ENCODE results near the gene NDUFA6. TPM values are rescaled to one million over a fixed set of nuclear protein-coding genes. Genes with fewer than 3 reads are reported as not detected.
"Not testable (repeated sequence)": the region's sequence is repeated elsewhere in the genome, so short reads cannot be mapped to it uniquely, and the experiment has no call there.

NDUFA6 gene
- total RNA-seq, 1 experiment from 2014 or later: 110 TPM

- DNase-seq (ENCODE audit: low read depth): no peak
These were observed 24.1 kb upstream of the NDUFA6 start for GRCh38 chr22:42114721-42115120.

GRCh38 chr22:42112793-42113192, 22.2 kb upstream of the NDUFA6 start:
- DNase-seq (ENCODE audit: low read depth): not testable (repeated sequence)

DNA sequence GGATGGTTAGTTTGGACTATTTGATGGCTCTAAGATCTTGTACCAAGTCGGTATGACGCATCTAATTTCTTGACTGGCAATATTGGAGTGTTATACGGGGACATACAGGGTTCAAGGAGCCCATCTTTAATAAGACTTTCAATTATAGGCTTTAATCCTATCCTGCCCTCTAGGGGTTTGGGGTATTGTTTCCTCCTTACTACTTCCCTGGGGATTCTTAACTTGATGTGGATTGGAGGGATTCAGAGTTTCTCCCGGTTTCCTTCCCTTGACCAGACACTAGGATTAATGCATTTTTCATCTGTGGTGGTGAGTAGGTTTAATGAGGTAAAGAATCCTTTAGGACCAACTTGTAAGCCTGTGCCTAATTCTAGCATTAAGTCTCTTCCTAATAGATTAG, 21.2 kb upstream of the NDUFA6 start:
- no peak for DNase-seq (ENCODE audit: low read depth)

DNA sequence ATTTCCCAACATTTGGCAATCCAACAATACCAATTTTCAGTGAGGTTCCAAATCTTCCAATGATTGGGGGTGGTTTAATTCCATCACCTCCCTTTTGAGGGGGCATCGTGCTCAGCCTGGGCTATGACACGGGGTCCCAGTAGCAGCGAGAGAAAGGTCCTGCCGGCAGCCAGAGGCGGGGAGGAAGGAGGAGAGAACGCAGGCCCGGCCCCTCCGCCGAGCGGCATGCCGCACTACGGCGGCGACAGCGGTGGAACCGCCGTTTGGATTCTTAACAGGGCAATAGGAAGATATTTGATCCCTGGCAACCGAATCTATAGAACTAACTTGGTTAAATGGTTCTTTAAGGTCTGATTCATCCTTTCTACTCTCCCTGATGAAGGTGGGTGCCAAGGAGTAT, 18.3 kb upstream of the NDUFA6 start:
- no peak for DNase-seq (ENCODE audit: low read depth)

DNA sequence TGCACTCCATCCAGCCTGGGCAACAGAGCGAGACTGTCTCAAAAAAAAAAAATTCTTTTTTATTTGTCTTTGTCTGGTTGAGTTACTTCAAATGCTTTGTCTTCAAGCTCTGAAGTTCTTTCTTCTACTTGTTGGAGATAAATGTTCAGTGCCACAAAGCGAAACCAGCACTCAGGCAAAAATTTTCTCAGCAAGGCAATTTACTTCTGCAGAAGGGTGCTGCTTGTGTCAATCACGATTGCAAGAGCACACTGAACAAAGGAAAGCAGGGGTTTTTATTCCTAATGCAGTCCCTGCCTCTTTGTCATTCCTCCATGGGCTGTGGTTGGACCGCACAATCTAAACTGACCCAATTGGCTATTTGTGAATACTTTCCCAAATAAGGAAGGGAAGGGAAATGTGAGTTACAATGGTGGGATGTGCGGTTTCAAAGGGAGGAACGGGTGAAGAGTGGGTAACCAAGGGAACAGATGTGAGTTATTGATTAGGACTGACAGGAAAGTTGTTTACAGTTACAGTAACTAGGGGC, 13.8 kb upstream of the NDUFA6 start:
- not testable (repeated sequence) for DNase-seq (ENCODE audit: low read depth)

DNA sequence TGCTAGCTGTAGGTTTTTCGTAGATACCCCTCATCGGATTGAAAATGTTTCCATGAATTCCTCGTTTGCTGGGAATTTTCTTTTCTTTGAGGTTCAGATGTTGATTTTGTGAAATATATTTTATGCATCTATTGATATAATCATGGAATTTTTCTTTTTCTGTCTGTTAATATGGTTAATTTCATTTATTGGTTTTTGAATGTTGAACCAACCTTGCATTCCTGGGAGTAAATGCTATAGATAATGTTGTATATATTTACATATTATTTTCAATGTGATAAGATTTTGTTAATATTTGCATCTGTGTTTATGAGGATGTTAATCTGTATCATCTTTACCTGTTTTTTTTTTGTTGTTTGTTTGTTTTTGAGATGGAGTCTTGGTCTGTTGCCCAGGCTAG, 10.6 kb upstream of the NDUFA6 start:
- no peak for DNase-seq (ENCODE audit: low read depth)

GRCh38 chr22:42091455-42091782, 847 bp upstream of the NDUFA6 start:
- DNase-seq (ENCODE audit: low read depth): no peak

DNA sequence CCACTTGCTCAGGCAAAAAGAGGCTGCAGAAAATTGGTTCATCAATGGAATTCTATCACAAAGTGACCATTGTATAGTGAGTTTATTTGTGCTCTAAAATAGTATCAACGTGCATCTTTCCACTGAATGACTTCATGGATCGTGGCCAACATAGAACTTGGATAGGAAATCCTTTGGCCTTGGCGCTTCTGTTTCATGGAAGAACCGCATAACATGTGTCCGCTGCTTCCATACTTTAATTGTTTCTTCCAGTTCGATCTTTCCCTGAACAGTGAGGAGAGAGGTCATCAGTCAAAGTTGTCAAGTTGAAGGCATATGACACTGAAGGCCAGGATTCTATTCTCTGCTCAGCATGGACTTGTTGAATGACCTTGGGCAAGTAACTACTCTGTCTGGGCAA, 4.5 kb downstream of the NDUFA6 start:
- no peak for DNase-seq (ENCODE audit: low read depth)

- DNase-seq (ENCODE audit: low read depth): no peak
These were observed 5.7 kb downstream of the NDUFA6 start for GRCh38 chr22:42084874-42085273.

GRCh38 chr22:42083119-42083518, 7.5 kb downstream of the NDUFA6 start:
- DNase-seq (ENCODE audit: low read depth): no peak

GRCh38 chr22:42080287-42080686, 10.3 kb downstream of the NDUFA6 start:
- peak; percentile 32 for DNase-seq (ENCODE audit: low read depth)

DNA sequence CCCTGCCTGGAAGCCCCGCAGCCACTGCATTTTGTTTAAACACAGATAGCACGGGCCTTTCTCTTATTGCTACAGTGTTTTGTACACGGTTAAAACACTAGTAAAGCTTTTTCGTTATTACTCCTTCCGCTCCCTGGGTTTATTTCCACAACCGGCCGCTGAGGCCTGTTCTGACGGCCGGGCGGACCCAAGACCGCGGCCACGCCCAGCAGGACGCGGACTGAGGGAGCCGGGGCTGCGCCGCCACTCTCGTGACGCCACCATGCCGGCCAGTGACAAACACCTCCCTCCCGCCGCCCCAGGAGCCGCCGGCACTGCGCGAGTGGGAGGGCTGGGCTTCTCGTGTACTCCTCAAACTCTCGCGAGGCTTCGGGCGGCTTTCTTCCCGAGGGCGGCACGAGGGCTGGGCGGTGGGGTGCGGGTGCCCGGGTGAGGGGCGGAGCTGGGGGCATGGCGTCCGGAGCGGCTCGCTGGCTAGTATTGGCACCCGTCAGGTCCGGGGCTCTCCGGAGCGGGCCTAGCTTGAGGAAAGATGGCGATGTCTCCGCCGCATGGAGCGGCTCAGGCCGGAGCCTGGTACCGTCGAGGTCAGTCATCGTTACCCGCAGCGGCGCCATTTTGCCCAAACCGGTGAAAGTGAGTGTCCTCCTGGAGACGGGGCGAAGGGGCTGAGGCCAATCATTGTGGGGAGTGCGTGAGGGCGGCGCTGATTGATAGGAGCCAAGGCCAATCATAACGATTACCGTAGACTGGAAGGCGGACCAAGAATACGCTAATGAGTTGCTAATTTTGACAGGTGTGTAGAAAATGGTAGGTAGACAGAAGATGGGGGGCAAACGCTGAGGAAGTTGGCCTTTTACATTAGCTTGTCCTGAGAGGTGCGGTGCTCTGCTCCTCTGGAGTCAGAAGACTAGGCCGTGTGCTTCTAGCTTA, 11.0 kb downstream of the NDUFA6 start, which contains the start of gene SMDT1:
Gene SMDT1 (plus strand): TSS at position 382 of the 933 bp plus-strand sequence. CDS start 69 bp downstream, at position 451.
- peak; percentile 98 for DNase-seq (ENCODE audit: low read depth)

DNA sequence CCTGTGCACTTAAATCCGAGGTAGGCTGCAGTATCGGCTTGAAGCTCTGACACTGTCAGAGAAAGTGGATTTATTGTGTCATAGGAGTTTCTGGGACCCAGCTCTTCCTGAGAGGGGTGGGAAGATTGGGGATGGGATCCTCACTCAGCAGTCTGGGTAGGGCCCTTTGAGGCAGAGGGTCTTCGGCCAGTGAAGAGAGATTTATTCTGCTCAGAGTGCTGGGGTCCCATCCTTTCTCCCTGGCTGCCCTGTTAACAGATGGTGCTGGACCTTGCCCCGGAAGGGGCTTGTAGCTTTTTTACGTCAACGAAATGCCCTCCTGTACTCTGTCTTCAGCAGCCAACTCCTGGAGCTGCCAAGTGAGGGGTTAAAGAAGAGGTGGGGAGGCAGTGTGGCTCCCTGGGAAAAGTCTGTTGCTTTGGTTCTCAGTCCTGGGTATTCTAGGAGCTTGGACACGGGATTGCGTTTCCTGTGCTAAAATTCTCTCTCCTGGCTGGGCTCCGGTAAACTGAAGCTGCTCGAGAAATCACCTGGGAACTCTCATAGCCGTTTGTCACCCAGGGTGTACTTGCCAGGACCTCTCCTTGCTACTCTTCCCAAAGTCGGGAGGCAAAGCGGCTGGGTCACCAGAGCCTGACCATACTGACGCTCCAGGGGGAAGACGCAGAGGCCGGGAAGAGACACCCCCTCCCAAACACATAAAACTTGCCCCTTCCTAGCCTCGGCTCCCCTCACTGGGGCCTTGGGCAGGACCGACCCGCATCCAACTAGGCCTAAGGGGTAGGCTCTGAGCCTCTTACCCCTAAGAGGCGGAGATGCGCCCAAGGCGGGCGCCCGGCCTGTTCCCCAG, 11.9 kb downstream of the NDUFA6 start:
- DNase-seq (ENCODE audit: low read depth): no peak

GRCh38 chr22:42077486-42078125, 13.0 kb downstream of the NDUFA6 start:
- DNase-seq (ENCODE audit: low read depth): no peak

GRCh38 chr22:42076764-42077485, 13.6 kb downstream of the NDUFA6 start:
- DNase-seq (ENCODE audit: low read depth): no peak

DNA sequence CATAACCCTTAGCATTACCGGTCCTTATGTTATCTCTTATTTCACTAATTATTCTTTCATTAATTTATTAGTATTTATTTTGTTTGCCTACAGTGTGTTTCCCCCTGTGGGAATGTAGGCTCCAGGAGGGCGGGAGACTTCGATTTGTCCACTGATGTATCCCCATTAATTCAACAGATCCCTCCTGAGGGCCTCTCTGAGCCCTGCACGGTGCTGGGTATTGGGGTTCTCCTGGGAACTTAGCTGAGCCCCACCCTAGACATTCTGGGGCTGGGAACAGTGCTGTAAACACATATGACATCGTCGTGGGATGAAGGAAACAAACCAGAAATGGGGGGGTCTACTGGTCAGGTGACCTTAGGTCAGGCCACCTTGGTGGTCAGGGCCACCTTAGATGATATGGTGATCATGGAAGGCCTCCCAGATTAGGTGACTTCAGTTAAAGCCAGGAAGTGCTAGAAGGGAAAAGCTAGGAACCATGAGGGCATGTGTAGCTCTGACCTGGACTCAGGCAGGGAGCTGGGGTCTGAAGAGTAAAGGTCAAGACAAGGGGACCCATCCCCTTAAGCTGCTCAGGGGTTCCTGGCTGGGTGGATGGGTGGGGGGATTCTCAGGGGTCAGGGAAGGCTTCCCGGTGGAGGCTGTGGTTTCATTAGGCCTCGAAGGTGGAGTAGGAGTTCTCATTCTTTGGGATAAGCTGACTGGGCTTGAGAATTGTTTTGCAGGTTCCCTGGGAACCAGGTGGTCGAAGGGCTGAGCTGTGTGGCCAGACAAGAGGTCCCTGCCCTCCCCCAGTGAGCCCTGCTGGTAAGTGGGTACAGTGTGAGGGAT, 15.5 kb downstream of the NDUFA6 start:
- no peak for DNase-seq (ENCODE audit: low read depth)

DNA sequence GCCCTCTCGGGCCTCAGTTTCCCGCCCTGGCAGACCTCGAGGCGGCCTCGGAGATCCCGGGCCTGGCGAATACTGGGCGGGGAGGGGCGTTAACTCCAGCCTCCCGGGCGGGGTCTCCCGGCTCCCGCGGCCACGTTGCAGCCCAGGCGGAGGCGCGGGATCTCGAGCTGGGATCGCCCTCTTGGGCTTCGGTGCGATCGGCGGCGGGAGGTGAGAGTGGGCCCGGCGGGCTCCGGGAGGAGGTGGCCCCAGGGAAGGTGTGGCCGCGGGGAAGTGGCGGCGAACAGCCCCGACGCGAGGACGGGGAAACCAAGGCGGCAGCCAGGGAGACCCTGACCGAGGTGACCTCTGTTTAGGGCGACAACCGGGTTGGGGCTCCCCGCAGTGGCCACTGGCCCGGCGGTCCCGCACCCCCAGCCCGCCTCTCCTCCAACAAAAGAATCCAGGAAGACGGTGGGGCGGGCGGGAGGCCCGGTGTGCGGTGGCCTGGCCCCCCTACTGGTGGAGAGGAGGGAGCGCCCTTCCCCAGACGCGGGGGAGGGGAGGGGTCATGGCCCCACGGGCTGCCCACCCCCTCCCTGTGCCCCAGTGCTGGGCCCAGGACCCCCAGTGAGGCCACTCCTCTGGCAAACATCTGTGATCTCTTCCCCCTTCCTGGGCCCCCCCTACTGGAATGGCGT, 16.3 kb downstream of the NDUFA6 start, which contains the start of gene PHETA2:
Gene PHETA2 (plus strand): TSS at position 117 of the 680 bp plus-strand sequence. CDS start 3,046 bp downstream, outside the sequence.
- peak; percentile 64 for DNase-seq (ENCODE audit: low read depth)

DNA sequence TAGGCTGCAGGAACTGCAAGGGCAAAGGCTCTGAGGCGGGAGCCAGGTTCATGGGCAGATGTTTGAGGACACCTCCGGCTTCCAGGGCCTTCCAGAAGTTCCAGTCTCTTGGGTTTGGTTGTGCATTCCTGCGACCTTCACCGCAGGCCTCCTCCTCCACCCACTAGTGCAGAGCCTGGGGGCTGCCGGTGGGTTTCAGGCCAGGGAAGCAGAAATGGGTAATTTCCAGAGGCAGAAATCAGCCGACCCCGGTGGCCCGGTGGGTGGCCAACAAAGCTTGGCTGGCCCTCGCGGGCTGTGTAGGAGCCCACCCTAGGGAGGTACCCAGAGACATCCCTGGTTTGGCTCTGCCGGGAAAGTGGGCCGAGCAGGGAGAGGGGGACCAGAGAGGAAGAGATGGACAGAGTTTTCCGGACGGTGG, 16.9 kb downstream of the NDUFA6 start:
- no peak for DNase-seq (ENCODE audit: low read depth)

- DNase-seq (ENCODE audit: low read depth): no peak
These were observed 17.8 kb downstream of the NDUFA6 start for GRCh38 chr22:42072606-42073330.
